ENCODE results near the gene ZNF304.

DNA sequence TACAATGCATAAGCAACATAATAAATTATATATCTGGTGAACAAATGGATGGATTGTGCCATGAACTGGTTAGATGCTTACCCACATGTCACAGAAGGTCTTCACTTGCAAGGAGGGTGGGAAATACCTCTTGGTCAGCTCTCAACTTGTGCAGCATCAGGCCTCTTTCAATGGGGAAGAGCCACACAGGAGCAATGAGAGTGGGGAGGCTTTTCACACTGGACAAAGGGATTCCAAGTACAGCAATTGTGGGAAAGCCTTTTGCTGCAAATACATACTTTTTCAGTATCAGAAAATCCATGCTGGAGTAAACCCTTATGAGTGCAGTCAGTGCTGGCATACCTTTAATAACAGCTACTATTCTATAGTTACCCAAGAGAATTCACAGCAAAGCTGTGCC, 42.6 kb upstream of the ZNF304 start:
- TF ChIP-seq, protein P1, sequence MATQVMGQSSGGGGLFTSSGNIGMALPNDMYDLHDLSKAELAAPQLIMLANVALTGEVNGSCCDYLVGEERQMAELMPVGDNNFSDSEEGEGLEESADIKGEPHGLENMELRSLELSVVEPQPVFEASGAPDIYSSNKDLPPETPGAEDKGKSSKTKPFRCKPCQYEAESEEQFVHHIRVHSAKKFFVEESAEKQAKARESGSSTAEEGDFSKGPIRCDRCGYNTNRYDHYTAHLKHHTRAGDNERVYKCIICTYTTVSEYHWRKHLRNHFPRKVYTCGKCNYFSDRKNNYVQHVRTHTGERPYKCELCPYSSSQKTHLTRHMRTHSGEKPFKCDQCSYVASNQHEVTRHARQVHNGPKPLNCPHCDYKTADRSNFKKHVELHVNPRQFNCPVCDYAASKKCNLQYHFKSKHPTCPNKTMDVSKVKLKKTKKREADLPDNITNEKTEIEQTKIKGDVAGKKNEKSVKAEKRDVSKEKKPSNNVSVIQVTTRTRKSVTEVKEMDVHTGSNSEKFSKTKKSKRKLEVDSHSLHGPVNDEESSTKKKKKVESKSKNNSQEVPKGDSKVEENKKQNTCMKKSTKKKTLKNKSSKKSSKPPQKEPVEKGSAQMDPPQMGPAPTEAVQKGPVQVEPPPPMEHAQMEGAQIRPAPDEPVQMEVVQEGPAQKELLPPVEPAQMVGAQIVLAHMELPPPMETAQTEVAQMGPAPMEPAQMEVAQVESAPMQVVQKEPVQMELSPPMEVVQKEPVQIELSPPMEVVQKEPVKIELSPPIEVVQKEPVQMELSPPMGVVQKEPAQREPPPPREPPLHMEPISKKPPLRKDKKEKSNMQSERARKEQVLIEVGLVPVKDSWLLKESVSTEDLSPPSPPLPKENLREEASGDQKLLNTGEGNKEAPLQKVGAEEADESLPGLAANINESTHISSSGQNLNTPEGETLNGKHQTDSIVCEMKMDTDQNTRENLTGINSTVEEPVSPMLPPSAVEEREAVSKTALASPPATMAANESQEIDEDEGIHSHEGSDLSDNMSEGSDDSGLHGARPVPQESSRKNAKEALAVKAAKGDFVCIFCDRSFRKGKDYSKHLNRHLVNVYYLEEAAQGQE (IDR thresholded peaks at IDR 0.05; ENCODE audit: unreplicated experiment) = no peak
- TF ChIP-seq, protein P2, sequence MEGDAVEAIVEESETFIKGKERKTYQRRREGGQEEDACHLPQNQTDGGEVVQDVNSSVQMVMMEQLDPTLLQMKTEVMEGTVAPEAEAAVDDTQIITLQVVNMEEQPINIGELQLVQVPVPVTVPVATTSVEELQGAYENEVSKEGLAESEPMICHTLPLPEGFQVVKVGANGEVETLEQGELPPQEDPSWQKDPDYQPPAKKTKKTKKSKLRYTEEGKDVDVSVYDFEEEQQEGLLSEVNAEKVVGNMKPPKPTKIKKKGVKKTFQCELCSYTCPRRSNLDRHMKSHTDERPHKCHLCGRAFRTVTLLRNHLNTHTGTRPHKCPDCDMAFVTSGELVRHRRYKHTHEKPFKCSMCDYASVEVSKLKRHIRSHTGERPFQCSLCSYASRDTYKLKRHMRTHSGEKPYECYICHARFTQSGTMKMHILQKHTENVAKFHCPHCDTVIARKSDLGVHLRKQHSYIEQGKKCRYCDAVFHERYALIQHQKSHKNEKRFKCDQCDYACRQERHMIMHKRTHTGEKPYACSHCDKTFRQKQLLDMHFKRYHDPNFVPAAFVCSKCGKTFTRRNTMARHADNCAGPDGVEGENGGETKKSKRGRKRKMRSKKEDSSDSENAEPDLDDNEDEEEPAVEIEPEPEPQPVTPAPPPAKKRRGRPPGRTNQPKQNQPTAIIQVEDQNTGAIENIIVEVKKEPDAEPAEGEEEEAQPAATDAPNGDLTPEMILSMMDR (conservative IDR thresholded peaks at IDR 0.05; ENCODE audit: low read depth in 2 of 2) = no peak
- no peak for TF ChIP-seq POLR2AphosphoS5 (IDR thresholded peaks at IDR 0.05; ENCODE audit: low read depth)
- no peak for TF ChIP-seq EZH2phosphoT487 (IDR thresholded peaks at IDR 0.05; ENCODE audit: unreplicated experiment)
- TF ChIP-seq EZH2 (IDR thresholded peaks at IDR 0.05; ENCODE audit: low read depth, unreplicated experiment) = no peak
- no peak for TF ChIP-seq JUNB (IDR thresholded peaks at IDR 0.05; ENCODE audit: unreplicated experiment)
- TF ChIP-seq NANOG (IDR thresholded peaks at IDR 0.05; ENCODE audit: borderline replicate concordance) = no peak
- no peak for TF ChIP-seq CREB1 (CRISPR knock-in tag; IDR thresholded peaks at IDR 0.05; ENCODE audit: low read depth)
- TF ChIP-seq, protein P3, sequence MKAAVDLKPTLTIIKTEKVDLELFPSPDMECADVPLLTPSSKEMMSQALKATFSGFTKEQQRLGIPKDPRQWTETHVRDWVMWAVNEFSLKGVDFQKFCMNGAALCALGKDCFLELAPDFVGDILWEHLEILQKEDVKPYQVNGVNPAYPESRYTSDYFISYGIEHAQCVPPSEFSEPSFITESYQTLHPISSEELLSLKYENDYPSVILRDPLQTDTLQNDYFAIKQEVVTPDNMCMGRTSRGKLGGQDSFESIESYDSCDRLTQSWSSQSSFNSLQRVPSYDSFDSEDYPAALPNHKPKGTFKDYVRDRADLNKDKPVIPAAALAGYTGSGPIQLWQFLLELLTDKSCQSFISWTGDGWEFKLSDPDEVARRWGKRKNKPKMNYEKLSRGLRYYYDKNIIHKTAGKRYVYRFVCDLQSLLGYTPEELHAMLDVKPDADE (IDR thresholded peaks at IDR 0.05) = no peak
- no peak for TF ChIP-seq ZNF331 (CRISPR knock-in tag; IDR thresholded peaks at IDR 0.05; ENCODE audit: low read depth)
- TF ChIP-seq STAT1 (IDR thresholded peaks at IDR 0.05; ENCODE audit: unreplicated experiment) = no peak
- TF ChIP-seq ZNF114 (CRISPR knock-in tag; IDR thresholded peaks at IDR 0.05) = no peak
- TF ChIP-seq, protein P4, sequence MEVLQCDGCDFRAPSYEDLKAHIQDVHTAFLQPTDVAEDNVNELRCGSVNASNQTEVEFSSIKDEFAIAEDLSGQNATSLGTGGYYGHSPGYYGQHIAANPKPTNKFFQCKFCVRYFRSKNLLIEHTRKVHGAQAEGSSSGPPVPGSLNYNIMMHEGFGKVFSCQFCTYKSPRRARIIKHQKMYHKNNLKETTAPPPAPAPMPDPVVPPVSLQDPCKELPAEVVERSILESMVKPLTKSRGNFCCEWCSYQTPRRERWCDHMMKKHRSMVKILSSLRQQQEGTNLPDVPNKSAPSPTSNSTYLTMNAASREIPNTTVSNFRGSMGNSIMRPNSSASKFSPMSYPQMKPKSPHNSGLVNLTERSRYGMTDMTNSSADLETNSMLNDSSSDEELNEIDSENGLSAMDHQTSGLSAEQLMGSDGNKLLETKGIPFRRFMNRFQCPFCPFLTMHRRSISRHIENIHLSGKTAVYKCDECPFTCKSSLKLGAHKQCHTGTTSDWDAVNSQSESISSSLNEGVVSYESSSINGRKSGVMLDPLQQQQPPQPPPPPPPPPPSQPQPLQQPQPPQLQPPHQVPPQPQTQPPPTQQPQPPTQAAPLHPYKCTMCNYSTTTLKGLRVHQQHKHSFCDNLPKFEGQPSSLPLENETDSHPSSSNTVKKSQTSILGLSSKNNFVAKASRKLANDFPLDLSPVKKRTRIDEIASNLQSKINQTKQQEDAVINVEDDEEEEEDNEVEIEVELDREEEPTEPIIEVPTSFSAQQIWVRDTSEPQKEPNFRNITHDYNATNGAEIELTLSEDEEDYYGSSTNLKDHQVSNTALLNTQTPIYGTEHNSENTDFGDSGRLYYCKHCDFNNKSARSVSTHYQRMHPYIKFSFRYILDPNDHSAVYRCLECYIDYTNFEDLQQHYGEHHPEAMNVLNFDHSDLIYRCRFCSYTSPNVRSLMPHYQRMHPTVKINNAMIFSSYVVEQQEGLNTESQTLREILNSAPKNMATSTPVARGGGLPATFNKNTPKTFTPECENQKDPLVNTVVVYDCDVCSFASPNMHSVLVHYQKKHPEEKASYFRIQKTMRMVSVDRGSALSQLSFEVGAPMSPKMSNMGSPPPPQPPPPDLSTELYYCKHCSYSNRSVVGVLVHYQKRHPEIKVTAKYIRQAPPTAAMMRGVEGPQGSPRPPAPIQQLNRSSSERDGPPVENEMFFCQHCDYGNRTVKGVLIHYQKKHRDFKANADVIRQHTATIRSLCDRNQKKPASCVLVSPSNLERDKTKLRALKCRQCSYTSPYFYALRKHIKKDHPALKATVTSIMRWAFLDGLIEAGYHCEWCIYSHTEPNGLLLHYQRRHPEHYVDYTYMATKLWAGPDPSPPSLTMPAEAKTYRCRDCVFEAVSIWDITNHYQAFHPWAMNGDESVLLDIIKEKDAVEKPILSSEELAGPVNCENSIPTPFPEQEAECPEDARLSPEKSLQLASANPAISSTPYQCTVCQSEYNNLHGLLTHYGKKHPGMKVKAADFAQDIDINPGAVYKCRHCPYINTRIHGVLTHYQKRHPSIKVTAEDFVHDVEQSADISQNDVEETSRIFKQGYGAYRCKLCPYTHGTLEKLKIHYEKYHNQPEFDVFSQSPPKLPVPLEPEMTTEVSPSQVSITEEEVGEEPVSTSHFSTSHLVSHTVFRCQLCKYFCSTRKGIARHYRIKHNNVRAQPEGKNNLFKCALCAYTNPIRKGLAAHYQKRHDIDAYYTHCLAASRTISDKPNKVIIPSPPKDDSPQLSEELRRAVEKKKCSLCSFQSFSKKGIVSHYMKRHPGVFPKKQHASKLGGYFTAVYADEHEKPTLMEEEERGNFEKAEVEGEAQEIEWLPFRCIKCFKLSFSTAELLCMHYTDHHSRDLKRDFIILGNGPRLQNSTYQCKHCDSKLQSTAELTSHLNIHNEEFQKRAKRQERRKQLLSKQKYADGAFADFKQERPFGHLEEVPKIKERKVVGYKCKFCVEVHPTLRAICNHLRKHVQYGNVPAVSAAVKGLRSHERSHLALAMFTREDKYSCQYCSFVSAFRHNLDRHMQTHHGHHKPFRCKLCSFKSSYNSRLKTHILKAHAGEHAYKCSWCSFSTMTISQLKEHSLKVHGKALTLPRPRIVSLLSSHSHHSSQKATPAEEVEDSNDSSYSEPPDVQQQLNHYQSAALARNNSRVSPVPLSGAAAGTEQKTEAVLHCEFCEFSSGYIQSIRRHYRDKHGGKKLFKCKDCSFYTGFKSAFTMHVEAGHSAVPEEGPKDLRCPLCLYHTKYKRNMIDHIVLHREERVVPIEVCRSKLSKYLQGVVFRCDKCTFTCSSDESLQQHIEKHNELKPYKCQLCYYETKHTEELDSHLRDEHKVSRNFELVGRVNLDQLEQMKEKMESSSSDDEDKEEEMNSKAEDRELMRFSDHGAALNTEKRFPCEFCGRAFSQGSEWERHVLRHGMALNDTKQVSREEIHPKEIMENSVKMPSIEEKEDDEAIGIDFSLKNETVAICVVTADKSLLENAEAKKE (CRISPR knock-in tag; IDR thresholded peaks at IDR 0.05) = no peak

Data from GM23338 (cell line).